ENCODE data around the gene PSTPIP1.

PSTPIP1 gene

DNA sequence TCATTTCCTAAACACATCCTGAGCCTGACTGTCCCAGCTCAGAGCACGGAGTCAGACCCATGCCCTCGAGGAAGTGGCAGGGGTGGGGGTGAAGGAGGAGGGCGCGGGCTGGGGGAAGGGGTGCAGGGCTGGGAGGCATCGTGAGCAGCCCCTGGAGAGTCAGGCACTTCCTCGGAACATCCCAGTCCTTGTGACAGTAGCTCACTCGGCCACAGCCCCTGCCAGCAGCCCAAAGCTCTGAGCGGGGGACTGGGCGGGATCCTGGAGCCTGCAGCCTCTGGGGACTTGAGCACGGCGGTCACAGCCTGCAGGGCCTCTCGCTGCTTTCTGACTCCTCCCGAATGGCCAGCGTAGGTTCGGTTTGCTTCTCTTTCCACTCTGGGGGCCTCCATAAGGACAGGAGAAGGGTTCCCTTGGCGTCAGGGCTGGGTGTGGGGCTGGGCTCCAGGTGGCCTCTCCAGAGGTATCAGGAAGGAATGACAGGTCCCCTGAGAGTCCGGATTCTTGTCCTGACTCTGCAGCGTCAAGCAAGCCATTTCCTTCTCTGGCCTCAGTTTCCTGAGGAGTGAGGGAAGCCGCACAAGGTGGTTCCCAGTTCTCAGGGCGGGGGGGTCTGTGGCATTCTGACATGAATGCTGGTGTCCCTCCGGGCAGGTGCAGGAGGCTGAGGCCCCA, 20.9 kb downstream of the PSTPIP1 start:
- DNase-seq (ENCODE audit: low spot score): no peak
- TF ChIP-seq, protein P1, sequence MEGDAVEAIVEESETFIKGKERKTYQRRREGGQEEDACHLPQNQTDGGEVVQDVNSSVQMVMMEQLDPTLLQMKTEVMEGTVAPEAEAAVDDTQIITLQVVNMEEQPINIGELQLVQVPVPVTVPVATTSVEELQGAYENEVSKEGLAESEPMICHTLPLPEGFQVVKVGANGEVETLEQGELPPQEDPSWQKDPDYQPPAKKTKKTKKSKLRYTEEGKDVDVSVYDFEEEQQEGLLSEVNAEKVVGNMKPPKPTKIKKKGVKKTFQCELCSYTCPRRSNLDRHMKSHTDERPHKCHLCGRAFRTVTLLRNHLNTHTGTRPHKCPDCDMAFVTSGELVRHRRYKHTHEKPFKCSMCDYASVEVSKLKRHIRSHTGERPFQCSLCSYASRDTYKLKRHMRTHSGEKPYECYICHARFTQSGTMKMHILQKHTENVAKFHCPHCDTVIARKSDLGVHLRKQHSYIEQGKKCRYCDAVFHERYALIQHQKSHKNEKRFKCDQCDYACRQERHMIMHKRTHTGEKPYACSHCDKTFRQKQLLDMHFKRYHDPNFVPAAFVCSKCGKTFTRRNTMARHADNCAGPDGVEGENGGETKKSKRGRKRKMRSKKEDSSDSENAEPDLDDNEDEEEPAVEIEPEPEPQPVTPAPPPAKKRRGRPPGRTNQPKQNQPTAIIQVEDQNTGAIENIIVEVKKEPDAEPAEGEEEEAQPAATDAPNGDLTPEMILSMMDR (IDR thresholded peaks at IDR 0.05; ENCODE audit: extremely low read depth, missing control alignments): no peak

DNA sequence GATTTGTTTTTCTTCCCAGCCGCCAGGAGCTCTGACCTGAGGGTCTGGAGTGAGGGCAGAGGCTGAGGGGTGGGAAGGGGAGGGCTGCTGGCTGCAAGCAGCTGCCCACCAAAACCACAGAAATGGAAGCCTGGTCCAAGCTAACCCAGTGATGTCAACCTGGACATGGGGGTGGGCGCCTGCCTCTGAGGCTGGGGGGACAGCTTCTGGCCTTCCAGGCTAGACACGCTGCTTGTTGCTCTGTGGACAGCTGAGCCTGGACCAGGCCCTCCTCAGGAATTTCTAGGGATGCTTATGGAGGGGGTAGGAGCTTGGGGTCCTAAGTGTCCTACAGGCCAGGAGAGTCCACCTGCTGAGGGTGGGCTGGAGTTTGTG, 21.4 kb downstream of the PSTPIP1 start:
- DNase-seq (ENCODE audit: low spot score): no peak
- TF ChIP-seq, protein P1 (IDR thresholded peaks at IDR 0.05; ENCODE audit: extremely low read depth, missing control alignments): no peak

DNA sequence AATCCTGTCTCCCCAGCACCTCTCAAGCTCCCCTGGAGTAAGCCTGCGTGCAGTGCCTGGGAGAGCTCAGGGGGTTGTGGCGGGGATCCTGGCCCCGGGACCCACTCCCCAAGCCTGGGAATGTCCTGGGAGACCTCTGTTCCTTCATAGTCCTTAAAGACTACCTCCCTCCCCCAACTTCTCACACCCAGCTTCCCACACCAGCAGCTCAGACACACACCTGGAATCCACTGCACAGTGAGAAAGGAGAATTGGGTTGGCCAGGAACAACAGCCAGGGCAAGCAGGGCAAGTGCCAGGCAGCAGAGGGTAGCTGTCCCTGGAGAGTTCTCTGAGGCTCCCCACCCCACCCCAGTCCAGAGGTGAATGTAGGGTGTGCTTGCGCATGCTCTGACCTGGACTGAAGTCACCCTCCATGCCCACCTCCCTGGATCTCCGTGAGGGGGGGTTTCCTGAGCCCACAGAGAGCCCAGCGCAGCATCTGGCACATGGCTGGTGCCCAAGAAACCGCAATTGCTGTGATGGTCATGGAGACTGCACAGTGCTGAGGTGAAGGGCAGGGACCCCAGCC, 22.2 kb downstream of the PSTPIP1 start:
- TF ChIP-seq, protein P1 (IDR thresholded peaks at IDR 0.05; ENCODE audit: extremely low read depth, missing control alignments): no peak
- no peak for DNase-seq (ENCODE audit: low spot score)

DNA sequence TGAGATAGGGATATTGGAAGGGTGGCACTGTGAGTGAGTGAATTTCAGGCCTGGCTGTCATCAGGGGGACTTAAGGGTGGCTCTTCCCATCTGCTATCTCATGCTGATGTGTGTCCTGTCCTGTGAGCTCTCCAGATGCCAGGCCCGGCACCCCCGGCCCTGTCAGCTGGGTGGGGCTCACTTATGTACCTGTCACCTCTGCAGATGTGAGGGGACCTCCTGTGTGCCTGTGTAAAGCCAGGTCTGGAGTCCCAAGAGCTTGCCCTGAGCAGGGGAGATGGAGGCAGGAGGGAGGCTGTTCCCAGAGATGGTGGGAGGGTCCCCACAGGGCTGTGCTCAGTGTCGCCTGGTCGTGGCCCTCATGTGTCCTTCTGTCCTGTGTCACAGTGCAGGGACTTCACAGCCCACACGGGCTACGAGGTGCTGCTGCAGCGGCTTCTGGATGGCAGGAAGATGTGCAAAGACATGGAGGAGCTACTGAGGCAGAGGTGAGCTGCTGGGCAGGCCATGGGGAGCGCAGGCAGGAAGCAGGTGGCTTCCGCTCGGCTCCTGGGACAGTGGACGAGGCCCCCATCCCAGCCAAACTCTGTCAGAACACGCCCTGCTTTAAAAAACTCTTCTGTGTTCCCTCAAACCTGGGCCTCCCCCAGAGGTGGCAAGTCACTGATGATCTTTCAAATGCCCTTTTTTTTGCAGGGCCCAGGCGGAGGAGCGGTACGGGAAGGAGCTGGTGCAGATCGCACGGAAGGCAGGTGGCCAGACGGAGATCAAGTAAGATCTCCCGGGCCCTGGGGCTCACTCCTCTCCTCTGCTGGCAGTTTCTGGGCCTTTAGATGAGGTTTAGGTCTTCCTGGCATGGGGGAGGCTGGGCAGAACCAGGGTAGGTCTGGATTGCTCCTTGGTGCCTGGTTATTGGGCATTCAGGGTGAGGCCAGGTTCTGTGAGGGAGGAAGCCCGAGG, 23.1 kb downstream of the PSTPIP1 start:
- no peak for DNase-seq (ENCODE audit: low spot score)
- TF ChIP-seq, protein P1 (IDR thresholded peaks at IDR 0.05; ENCODE audit: extremely low read depth, missing control alignments): no peak

DNA sequence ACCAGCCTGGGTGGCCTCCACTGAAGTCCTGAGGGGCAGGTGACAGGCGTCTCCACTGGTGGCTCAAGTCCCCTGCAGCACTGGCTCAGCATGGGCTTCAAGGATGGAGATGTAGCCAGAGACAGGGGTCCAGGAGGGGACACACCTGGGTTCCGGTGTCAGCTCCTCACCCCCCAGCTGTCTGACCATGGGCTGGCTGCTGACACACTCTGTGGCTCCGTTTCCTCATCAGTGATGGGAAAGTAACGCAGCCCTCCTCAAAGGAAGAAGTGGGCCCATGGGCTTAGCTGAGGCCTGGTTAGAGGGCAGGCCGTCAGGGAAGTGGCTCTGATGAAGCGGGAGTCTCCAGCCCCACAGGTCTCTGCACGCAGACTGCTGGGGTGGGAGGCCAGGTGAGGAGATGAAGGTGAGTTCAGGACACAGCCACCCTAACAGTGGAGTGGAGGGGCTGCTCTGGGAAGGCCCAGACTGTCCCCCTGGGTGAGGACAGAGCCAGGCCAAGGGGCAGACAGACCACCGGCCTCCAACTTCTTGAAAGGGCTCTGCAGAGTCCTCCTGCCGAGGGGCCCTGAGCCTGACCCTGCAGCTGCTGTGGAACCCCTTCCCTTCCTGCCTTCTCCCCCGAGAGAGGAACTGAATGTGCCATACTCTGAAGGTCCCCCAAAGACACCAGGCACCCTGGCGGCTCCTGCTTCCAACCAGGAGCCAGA, 24.0 kb downstream of the PSTPIP1 start:
- TF ChIP-seq, protein P1 (IDR thresholded peaks at IDR 0.05; ENCODE audit: extremely low read depth, missing control alignments): no peak
- DNase-seq (ENCODE audit: low spot score): no peak

DNA sequence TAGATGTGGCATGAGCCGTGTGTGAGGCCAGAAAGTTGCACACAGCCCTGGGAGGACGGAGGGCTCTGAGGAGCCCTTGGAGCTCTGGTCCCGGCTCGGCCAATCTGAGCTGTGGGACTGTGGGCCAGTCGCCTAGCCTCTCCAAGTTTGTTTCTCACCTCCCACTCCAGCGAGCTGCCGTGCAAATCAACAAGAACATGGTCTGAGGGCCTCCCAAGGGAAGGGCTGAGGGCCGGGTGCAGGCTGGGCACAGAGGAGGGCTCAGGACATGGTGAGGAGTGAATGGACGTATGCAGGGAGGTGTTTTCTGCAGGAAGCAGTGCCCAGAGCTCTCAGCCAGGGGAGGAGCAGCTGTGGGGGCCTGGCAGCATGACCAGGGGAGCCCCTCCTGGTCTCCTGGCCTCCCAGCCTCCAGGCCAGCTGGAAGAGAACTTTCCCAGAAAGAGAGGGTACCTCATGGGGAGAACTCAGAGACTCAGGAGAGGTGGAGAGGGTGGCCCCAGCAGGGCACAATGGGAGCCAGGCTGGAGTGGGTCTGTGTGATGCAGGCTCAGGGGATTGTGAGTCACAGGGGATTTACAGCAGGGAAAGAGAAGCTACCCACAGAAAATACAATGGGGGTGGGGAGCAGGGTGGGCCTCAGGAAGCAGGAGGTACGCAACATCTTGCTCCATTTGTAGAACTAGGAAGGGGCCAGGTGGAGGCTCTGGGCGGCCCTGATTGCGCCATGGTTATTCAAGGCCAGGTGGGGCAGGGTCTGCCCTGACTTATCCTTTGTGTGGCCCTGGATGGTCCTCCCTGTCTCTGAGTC, 24.8 kb downstream of the PSTPIP1 start:
- TF ChIP-seq, protein P1 (IDR thresholded peaks at IDR 0.05; ENCODE audit: extremely low read depth, missing control alignments): no peak
- no peak for DNase-seq (ENCODE audit: low spot score)
